Naive B cell (primary cell): ENCODE results near the gene C1S. TPM values are rescaled to one million over a fixed set of nuclear protein-coding genes. Genes with fewer than 3 reads are reported as not detected.
"Not testable (repeated sequence)": the region's sequence is repeated elsewhere in the genome, so short reads cannot be mapped to it uniquely, and the experiment has no call there.

Experiments used
- ATAC-seq, 2 donors: fragments of 150-1000 bp; cut with Tn5 transposase; 2 replicates each; pipeline ENCODE4 v1.10.0; 2021; ENCODE audit warnings: low read depth in 2 of 2, mild to moderate bottlenecking in 2 of 2, moderate library complexity in 2 of 2
- DNase-seq: peaks from one replicate; pipeline ENCODE4 v3.0.0; 2022
- H3K27ac Mint-ChIP-seq, 6 donors: one replicate each; pipeline ENCODE4 v1.8.0; 2020 to 2022; ENCODE audit warnings: mild to moderate bottlenecking in 6 of 6, mixed read lengths in 6 of 6, moderate library complexity in 5 of 6, inconsistent platforms in 2 of 6
- H3K27me3 Mint-ChIP-seq, 3 donors: one replicate each; pipeline ENCODE4 v1.8.0; 2021 to 2022; ENCODE audit warnings: mixed read lengths in 3 of 3, mild to moderate bottlenecking in 1 of 3
- H3K36me3 Mint-ChIP-seq, 2 donors: one replicate each; pipeline ENCODE4 v1.8.0; 2020 to 2022; ENCODE audit warnings: mixed read lengths in 2 of 2, inconsistent platforms in 1 of 2, mild to moderate bottlenecking in 1 of 2
- H3K4me1 Mint-ChIP-seq, 3 donors: one replicate each; pipeline ENCODE4 v1.8.0; 2020 to 2022; ENCODE audit warnings: mixed read lengths in 3 of 3, inconsistent platforms in 1 of 3, mild to moderate bottlenecking in 1 of 3, moderate library complexity in 1 of 3
- H3K4me3 Mint-ChIP-seq, 8 donors: one replicate each; pipeline ENCODE4 v1.8.0; 2020 to 2022; ENCODE audit warnings: mild to moderate bottlenecking in 8 of 8, mixed read lengths in 8 of 8, moderate library complexity in 8 of 8, inconsistent platforms in 2 of 8
- H3K9me3 Mint-ChIP-seq, 7 donors: one replicate each; pipeline ENCODE4 v1.8.0; 2020 to 2022; ENCODE audit warnings: mixed read lengths in 7 of 7, mild to moderate bottlenecking in 5 of 7, inconsistent platforms in 2 of 7, moderate library complexity in 1 of 7
- polyA plus RNA-seq, 6 donors: library from polyadenylated mRNA; unstranded; fragments of 300-500 nt; fragmentation: Illumina TruSeq; gene quantifications; one replicate each; pipeline ENCODE4 v1.2.3, GENCODE V29; 2021; ENCODE audit warnings: low read depth in 6 of 6

Gene C1S
- polyA plus RNA-seq, 6 donors from 2014 or later = 0.12 TPM; not detected in 5

- not testable (repeated sequence) for ATAC-seq
- H3K27me3 Mint-ChIP-seq = peaks cover 32 to 66% (median 57%) of the 10 kb centered on the region in 3 donors
- H3K27ac Mint-ChIP-seq = peak overlapping the region in 1 of 6 donors; percentile 17
Observed at GRCh38 chr12:7055736-7056135, 4.8 kb upstream of the C1S start.

GRCh38 chr12:7058163-7058845, 2.2 kb upstream of the C1S start:
- Mint-ChIP-seq H3K27me3 (peaks cover 33 to 72% (median 60%) of the 10 kb centered on the region in 3 donors), H3K4me1 (peaks cover 0 to 2% (median 0%) of the 10 kb centered on the region in 3 donors), H3K36me3 (no peaks in the 10 kb centered on the region), H3K27ac (no peak overlapping the region), H3K4me3 (peak overlapping the region in 1 of 8 donors; percentile 0), H3K9me3 (no peaks in the 10 kb centered on the region)
- no peak for DNase-seq
- ATAC-seq = no peak

More at GRCh38 chr12:7055736-7056135, 4.8 kb upstream of the C1S start:
- not testable (repeated sequence) for H3K4me1 Mint-ChIP-seq, H3K4me3 Mint-ChIP-seq, H3K9me3 Mint-ChIP-seq, H3K36me3 Mint-ChIP-seq, DNase-seq

DNA sequence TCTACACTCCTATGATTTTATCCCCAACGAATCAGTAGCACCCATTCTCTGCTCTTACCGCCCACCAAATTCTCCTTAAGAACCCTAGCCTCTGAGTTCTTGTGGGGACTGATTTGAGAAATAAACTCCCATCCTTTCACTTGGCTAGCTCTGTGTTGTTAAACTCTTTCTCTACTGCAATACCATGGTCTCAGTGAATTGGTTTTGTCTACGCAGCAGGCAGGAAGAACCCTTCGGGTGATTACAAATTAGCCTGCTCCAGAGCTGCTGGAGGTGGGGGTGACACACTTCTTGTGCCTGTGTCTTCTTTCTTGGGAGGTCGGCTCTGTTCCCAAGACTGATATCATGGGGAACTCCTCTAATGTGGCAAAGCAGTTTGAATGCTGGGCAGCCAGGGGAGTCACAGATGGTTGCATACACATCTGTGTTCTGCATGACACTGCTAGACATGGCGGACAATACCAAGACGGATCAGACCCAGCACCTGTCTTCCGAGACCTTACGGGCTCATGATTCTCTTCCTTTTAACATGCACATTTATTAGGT, 1.6 kb upstream of the C1S start:
- DNase-seq (no peak), ATAC-seq (no peak)
- Mint-ChIP-seq H3K4me1 (peaks cover 0 to 2% (median 0%) of the 10 kb centered on the region in 3 donors), H3K9me3 (no peaks in the 10 kb centered on the region), H3K4me3 (peak overlapping the region in 1 of 8 donors; percentile 0), H3K27me3 (peaks cover 33 to 68% (median 56%) of the 10 kb centered on the region in 3 donors), H3K36me3 (no peaks in the 10 kb centered on the region), H3K27ac (no peak overlapping the region)

DNA sequence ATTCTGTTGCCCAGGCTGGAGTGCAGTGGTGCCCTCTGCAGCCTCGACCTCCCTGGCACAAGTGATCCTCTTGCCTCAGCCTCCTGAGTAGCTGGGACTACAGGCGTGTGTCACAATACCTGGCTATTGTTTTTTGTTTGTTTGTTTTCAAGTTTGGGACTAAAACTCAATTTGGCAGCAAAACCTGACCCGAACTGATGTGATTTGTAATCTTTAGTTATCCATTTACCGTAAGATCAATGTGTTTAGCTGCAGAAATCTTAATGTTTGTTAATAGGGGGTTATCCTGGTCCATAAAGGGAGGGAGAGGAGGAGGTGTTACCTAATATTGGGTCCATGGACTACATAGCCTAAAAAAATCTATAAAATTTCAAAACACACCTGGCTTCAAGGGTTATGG, 738 bp upstream of the C1S start:
- Mint-ChIP-seq H3K36me3 (no peaks in the 10 kb centered on the region), H3K9me3 (no peaks in the 10 kb centered on the region), H3K4me3 (no peak overlapping the region), H3K4me1 (peaks cover 0 to 2% (median 0%) of the 10 kb centered on the region in 3 donors), H3K27me3 (peaks cover 33 to 60% (median 51%) of the 10 kb centered on the region in 3 donors), H3K27ac (no peak overlapping the region)
- DNase-seq (no peak), ATAC-seq (no peak)

GRCh38 chr12:7061138-7061537, 620 bp downstream of the C1S start:
- ATAC-seq (no peak), DNase-seq (no peak)
- Mint-ChIP-seq H3K9me3 (no peaks in the 10 kb centered on the region), H3K4me1 (peaks cover 0 to 2% (median 0%) of the 10 kb centered on the region in 3 donors), H3K27me3 (peaks cover 29 to 53% (median 47%) of the 10 kb centered on the region in 3 donors), H3K4me3 (no peak overlapping the region), H3K36me3 (no peaks in the 10 kb centered on the region), H3K27ac (no peak overlapping the region)

GRCh38 chr12:7061596-7061995, 1.1 kb downstream of the C1S start:
- H3K36me3 Mint-ChIP-seq = no peaks in the 10 kb centered on the region
- DNase-seq (no peak), ATAC-seq (no peak)
- peaks cover 0 to 2% (median 0%) of the 10 kb centered on the region in 3 donors for H3K4me1 Mint-ChIP-seq
- peaks cover 29 to 53% (median 47%) of the 10 kb centered on the region in 3 donors for H3K27me3 Mint-ChIP-seq
- no peak overlapping the region for H3K4me3 Mint-ChIP-seq
- no peaks in the 10 kb centered on the region for H3K9me3 Mint-ChIP-seq
- H3K27ac Mint-ChIP-seq = no peak overlapping the region

DNA sequence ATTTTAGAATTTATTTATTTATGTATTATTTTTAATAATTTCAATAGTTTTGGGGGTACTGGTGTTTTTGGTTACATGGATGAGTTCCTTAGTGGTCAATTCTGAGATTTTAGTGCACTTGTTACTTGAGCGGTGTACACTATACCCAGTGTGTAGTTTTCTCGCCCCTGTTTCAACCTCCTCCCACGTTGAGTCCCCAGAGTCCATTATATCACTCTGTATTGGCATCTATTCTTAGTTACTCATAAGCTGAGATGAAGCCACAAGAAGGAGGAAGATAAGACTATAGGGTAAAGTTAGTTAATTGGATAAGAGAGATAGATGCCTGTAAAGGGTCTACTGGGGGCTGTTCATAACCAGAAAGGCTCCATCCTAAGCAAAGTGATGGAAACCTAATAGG, 4.0 kb downstream of the C1S start:
- Mint-ChIP-seq H3K4me3 (no peak overlapping the region), H3K9me3 (no peaks in the 10 kb centered on the region), H3K27ac (peak overlapping the region in 1 of 6 donors; percentile 11), H3K4me1 (peaks cover 0 to 2% (median 0%) of the 10 kb centered on the region in 3 donors), H3K36me3 (no peaks in the 10 kb centered on the region), H3K27me3 (peaks cover 30 to 49% (median 48%) of the 10 kb centered on the region in 3 donors)
- no peak for ATAC-seq
- DNase-seq = no peak

GRCh38 chr12:7065073-7065623, 4.6 kb downstream of the C1S start:
- peaks cover 27 to 47% (median 46%) of the 10 kb centered on the region in 3 donors for H3K27me3 Mint-ChIP-seq
- H3K27ac Mint-ChIP-seq = no peak overlapping the region

GRCh38 chr12:7066596-7066995, 6.1 kb downstream of the C1S start:
- no peaks in the 10 kb centered on the region for H3K4me1 Mint-ChIP-seq
- ATAC-seq = no peak
- DNase-seq = no peak
- no peaks in the 10 kb centered on the region for H3K9me3 Mint-ChIP-seq
- peak overlapping the region in 1 of 6 donors; percentile 10 for H3K27ac Mint-ChIP-seq
- H3K36me3 Mint-ChIP-seq = no peaks in the 10 kb centered on the region
- H3K4me3 Mint-ChIP-seq = no peak overlapping the region
- H3K27me3 Mint-ChIP-seq = peaks cover 22 to 41% (median 38%) of the 10 kb centered on the region in 3 donors

More at GRCh38 chr12:7065073-7065623, 4.6 kb downstream of the C1S start:
- ATAC-seq = no peak
- peaks cover 0 to 2% (median 0%) of the 10 kb centered on the region in 3 donors for H3K4me1 Mint-ChIP-seq
- no peaks in the 10 kb centered on the region for H3K9me3 Mint-ChIP-seq
- H3K4me3 Mint-ChIP-seq = no peak overlapping the region
- DNase-seq = no peak
- no peaks in the 10 kb centered on the region for H3K36me3 Mint-ChIP-seq

DNA sequence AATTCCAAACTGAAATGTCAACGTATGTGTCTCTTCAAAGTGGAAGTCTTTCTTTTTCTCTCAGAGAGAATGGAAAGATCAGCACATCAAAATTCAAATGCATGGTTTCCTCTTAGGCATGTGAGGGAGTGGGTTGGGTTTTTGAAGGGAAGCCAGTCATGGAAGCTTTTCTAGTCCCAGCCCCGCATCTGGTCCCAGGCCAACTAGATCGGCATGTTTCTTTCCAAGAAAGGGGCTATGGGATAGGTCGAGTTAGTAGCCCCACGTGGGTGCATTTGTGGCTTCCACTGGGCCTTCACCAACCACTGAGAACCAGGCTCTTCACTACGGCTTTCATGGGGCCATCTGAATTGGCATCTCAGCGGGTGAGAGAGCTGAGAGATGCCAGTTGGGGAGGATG, 6.6 kb downstream of the C1S start:
- H3K4me3 Mint-ChIP-seq = no peak overlapping the region
- no peak for ATAC-seq
- peaks cover 27 to 45% (median 42%) of the 10 kb centered on the region in 3 donors for H3K27me3 Mint-ChIP-seq
- no peak for DNase-seq
- H3K4me1 Mint-ChIP-seq = no peaks in the 10 kb centered on the region
- no peaks in the 10 kb centered on the region for H3K9me3 Mint-ChIP-seq
- peak overlapping the region in 1 of 6 donors; percentile 10 for H3K27ac Mint-ChIP-seq
- H3K36me3 Mint-ChIP-seq = no peaks in the 10 kb centered on the region

DNA sequence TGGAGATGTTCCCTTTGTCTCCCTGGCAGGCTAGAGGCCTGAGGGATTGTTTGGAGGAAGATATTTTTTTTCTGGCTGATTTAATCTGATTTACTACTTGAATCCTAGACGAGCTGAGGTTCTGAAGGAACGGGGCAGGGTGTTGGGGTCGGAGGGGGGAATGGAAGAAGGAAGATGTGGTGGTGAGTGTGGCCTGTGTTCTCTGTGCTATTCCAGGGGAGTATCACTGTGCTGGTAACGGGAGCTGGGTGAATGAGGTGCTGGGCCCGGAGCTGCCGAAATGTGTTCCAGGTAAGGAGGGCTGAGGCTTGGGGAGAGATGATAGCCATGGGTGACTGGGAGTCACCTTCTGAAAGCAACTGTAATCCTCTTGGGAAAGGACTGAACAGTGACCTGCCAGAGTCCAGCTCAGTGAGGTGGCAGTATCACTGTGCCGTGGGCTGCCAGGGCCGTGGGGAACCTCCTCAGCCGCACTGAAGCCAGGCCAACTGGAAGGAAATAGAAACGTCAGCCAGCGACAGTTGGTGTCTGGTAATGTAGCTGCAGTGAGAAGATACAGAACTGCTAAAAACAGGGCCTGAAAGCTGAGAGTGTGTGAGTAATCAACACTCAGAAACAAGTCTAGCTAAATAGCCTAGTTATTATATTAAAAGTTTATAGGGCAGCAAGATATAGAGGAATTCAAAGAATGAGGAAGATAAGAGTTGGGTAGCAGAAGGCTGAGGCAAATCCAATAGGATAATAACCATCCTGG, 7.9 kb downstream of the C1S start:
- Mint-ChIP-seq H3K36me3 (no peaks in the 10 kb centered on the region), H3K27me3 (peaks cover 30 to 45% (median 33%) of the 10 kb centered on the region in 3 donors), H3K27ac (peak overlapping the region in 2 of 6 donors; percentile 38 to 44), H3K9me3 (no peaks in the 10 kb centered on the region), H3K4me3 (no peak overlapping the region), H3K4me1 (no peaks in the 10 kb centered on the region)
- DNase-seq (no peak), ATAC-seq (no peak)

GRCh38 chr12:7068994-7069346, 8.5 kb downstream of the C1S start:
- ATAC-seq (no peak), DNase-seq (no peak)
- Mint-ChIP-seq H3K36me3 (no peaks in the 10 kb centered on the region), H3K4me1 (no peaks in the 10 kb centered on the region), H3K4me3 (no peak overlapping the region), H3K27me3 (peaks cover 30 to 51% (median 36%) of the 10 kb centered on the region in 3 donors), H3K27ac (no peak overlapping the region), H3K9me3 (no peaks in the 10 kb centered on the region)

GRCh38 chr12:7069386-7069785, 8.9 kb downstream of the C1S start:
- Mint-ChIP-seq H3K4me1 (no peaks in the 10 kb centered on the region), H3K9me3 (no peaks in the 10 kb centered on the region), H3K36me3 (no peaks in the 10 kb centered on the region), H3K27ac (no peak overlapping the region), H3K27me3 (peaks cover 30 to 52% (median 36%) of the 10 kb centered on the region in 3 donors), H3K4me3 (no peak overlapping the region)
- DNase-seq = no peak
- no peak for ATAC-seq
